Panc1 (cell line): ENCODE measurements around the gene RFX5. TPM values are rescaled to one million over a fixed set of nuclear protein-coding genes. Genes with fewer than 3 reads are reported as not detected.

Source experiments
- ATAC-seq: fragments of 200-7000 bp; cut with Tn5 transposase; 2 replicates; pipeline ENCODE4 v1.9.1; 2020; ENCODE audit warnings: mild to moderate bottlenecking, moderate library complexity
- BruUV-seq: library from RNA; stranded (reverse); fragments of 400-500 nt; replicated peaks from 2 replicates; lab custom pipeline; 2021; lab: Mats Ljungman, UMichigan
- CTCF ChIA-PET: fragments of 300-600 bp; sonication (Branson Sonifier 250); formaldehyde crosslinking; loops from one replicate; lab custom pipeline; 2022; ENCODE audit warnings: antibody characterized with exemption; lab: Charles Lee
- POLR2A ChIA-PET: fragments of 300-600 bp; sonication (Branson Sonifier 250); formaldehyde crosslinking; loops from one replicate; lab custom pipeline; 2022; ENCODE audit warnings: antibody characterized with exemption; lab: Charles Lee
- DNase-seq: peaks from one replicate; pipeline ENCODE4 v3.0.0-alpha.2; 2010; ENCODE audit warnings: low read depth, low spot score
- H3K27ac ChIP-seq: 2 replicates; pipeline ENCODE4 v1.5.1; 2011; ENCODE audit warnings: mild to moderate bottlenecking, low read length, inconsistent platforms
- H3K27me3 ChIP-seq: fragments of 200-500 bp; sonication (Bioruptor generic); 2 replicates; pipeline ENCODE4 v1.6.0; 2014; ENCODE audit warnings: low read length, inconsistent platforms; ENCODE audit not compliant: control insufficient read depth, insufficient read depth
- H3K36me3 ChIP-seq: fragments of 200-500 bp; sonication (Bioruptor generic); 2 replicates; pipeline ENCODE4 v1.5.1; 2014; ENCODE audit warnings: inconsistent platforms, mild to moderate bottlenecking, low read length, moderate library complexity; ENCODE audit not compliant: control insufficient read depth, insufficient read depth
- H3K4me1 ChIP-seq: 2 replicates; pipeline ENCODE4 v1.5.1; 2011; ENCODE audit warnings: inconsistent platforms, mild to moderate bottlenecking, low read length, moderate library complexity; ENCODE audit not compliant: control insufficient read depth, insufficient read depth
- H3K4me3 ChIP-seq, 2 experiments: 2 replicates each; pipeline ENCODE4 v1.5.1; 2011 to 2012; ENCODE audit warnings: low read depth in 2 of 2, low read length in 2 of 2, mild to moderate bottlenecking in 2 of 2, inconsistent platforms in 1 of 2, moderate library complexity in 1 of 2
- H3K9me3 ChIP-seq: fragments of 200-500 bp; sonication (Bioruptor generic); 2 replicates; pipeline ENCODE4 v1.5.1; 2014; ENCODE audit warnings: low read depth, mild to moderate bottlenecking, inconsistent platforms, low read length, moderate library complexity; ENCODE audit not compliant: control insufficient read depth, insufficient read depth
- CTCF ChIP-seq: fragments of 450-650 bp; IDR thresholded peaks from 2 replicates; pipeline ENCODE4 v1.5.1; 2017; ENCODE audit warnings: mild to moderate bottlenecking
- POLR2AphosphoS5 ChIP-seq: IDR thresholded peaks from 2 replicates; pipeline ENCODE4 v1.6.1; 2012; ENCODE audit warnings: mild to moderate bottlenecking, low read depth, low read length, moderate library complexity
- REST ChIP-seq, 2 experiments: IDR thresholded peaks; 2 replicates each; pipeline ENCODE4 v1.6.1; 2011 to 2012; ENCODE audit warnings: low read depth in 2 of 2, control low read depth in 1 of 2, low read length in 1 of 2, mild to moderate bottlenecking in 1 of 2, moderate library complexity in 1 of 2; ENCODE audit not compliant: insufficient read depth in 1 of 2
- SIN3A ChIP-seq: IDR thresholded peaks from 2 replicates; pipeline ENCODE4 v1.6.1; 2012; ENCODE audit warnings: low read depth, mild to moderate bottlenecking, low read length, moderate library complexity, borderline replicate concordance; ENCODE audit not compliant: insufficient read depth
- TCF7L2 ChIP-seq: IDR thresholded peaks from 2 replicates; pipeline ENCODE4 v1.6.1; 2011; ENCODE audit warnings: mild to moderate bottlenecking, low read depth, low read length, inconsistent platforms
- in situ Hi-C: cut with HindIII; loops from 2 replicates; pipeline ENCODE4 v1.10.0; 2016; ENCODE audit warnings: low sequenced_read_pairs, low pct_unique_long_range_greater_than_20kb
- intact Hi-C: fragments of 100-400 bp; cut with micrococcal nuclease; formaldehyde crosslinking; loops from one replicate; pipeline ENCODE4 v1.10.0; 2022; ENCODE audit not compliant: unreplicated experiment
- total RNA-seq: library from RNA; stranded (reverse); gene quantifications from one replicate; pipeline ENCODE4 v1.2.1, GENCODE V29; 2021; ENCODE audit not compliant: unreplicated experiment

The RFX5 gene
- total RNA-seq, 1 experiment from 2014 or later, result 75.5 TPM

- ATAC-seq, result no peak
- POLR2A ChIA-PET, result interaction anchor here (0.6 kb wide), 1 partner anchor 602 kb away, joined by 4 read pairs; no protein-coding TSS in a partner anchor
- Histone ChIP-seq H3K27me3 (no peaks in the 10 kb centered on the region), H3K4me3 (no peak overlapping the region), H3K27ac (no peak overlapping the region), H3K4me1 (no peaks in the 10 kb centered on the region), H3K36me3 (no peaks in the 10 kb centered on the region), H3K9me3 (no peaks in the 10 kb centered on the region)
- no peak for DNase-seq
- BruUV-seq, result no TSS peak
- CTCF ChIA-PET, result interaction anchor here (0.6 kb wide), 1 partner anchor 57 kb away, joined by 3 read pairs; the partner anchor contains the start of gene PI4KB
- TF ChIP-seq TCF7L2, result no peak
- no peak for TF ChIP-seq REST (IDR thresholded peaks at IDR 0.05; ENCODE audit: insufficient read depth in 1 of 2, low read depth in 2 of 2, low read length in 1 of 2)
- no peak for TF ChIP-seq SIN3A
- no peak for TF ChIP-seq POLR2AphosphoS5
- TF ChIP-seq CTCF, result no peak
- intact Hi-C loops, result no loop called here
- in situ Hi-C loops, result no loop called here
Observed at GRCh38 chr1:151384584-151384983, 37.5 kb upstream of the RFX5 start.

GRCh38 chr1:151377150-151377884, 30.3 kb upstream of the RFX5 start:
- H3K9me3 ChIP-seq, result no peaks in the 10 kb centered on the region
- H3K4me1 ChIP-seq, result peaks cover 4% of the 10 kb centered on the region; the same call in 1 of the 2 replicates
- no TSS peak for BruUV-seq
- no peak overlapping the region for H3K4me3 ChIP-seq
- no peak overlapping the region for H3K27ac ChIP-seq
- POLR2A ChIA-PET, result no interaction called here
- H3K36me3 ChIP-seq, result no peaks in the 10 kb centered on the region
- intact Hi-C loops, result no loop called here
- DNase-seq, result no peak
- no peak for ATAC-seq
- TF ChIP-seq CTCF, result no peak
- no peak for TF ChIP-seq SIN3A
- TF ChIP-seq TCF7L2, result no peak
- TF ChIP-seq POLR2AphosphoS5, result no peak
- no peak for TF ChIP-seq REST (IDR thresholded peaks at IDR 0.05; ENCODE audit: insufficient read depth in 1 of 2, low read depth in 2 of 2, low read length in 1 of 2)
- in situ Hi-C loops, result no loop called here
- no peaks in the 10 kb centered on the region for H3K27me3 ChIP-seq
- CTCF ChIA-PET, result no interaction called here
